ENCODE data around the gene GRID1.

GRID1 gene

DNA sequence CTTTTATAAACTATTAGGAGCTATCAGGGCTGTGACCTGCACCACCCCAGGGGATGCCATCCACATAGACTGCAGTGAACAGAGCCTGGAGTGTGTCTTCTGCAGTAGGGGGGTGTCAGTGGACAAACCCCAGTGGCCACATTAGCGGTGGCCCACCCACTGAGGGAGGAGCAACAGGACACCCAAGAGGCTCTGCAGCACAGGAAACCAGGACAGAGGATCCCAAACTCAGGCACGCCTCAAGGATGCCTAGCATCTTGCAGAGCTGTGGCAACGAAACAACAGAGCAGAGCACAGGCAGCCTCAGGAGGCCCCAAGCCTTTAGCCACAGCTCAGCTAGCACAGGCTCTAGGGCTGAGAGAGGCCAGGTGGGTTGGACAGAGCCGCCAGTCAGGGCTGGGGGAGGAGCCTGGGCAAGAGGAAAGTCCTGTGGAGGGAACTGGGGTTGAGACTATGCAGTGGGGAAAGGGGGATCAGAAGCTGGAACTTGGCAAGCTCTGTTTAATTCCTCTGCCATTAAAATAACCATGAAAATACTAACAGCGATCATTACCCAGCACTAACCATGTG lies 53.8 kb downstream of the GRID1 start:
- no peak for DNase-seq (ENCODE audit: low spot score)

GRCh38 chr10:86311906-86312305 lies 54.7 kb downstream of the GRID1 start:
- no peak for DNase-seq (ENCODE audit: low spot score)

DNA sequence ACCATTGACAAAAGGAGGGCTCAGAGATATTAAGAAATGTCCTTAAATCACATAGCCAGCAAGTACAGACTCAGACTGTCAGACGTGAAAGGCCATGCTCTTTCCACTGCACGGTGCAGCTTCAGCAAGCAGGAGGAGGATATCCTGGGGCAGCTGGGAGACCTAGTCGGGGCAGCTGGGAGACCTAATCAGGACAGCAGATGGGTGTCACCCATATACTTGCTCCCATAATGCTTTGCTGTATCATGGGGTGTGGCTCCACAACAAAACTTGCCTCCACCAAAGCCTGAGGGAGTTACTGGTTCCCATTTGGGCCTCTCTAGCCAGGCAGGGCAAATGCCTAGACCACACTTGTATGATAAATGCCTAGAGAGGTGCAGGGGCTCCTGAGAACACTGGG lies 55.4 kb downstream of the GRID1 start:
- DNase-seq (ENCODE audit: low spot score): no peak

DNA sequence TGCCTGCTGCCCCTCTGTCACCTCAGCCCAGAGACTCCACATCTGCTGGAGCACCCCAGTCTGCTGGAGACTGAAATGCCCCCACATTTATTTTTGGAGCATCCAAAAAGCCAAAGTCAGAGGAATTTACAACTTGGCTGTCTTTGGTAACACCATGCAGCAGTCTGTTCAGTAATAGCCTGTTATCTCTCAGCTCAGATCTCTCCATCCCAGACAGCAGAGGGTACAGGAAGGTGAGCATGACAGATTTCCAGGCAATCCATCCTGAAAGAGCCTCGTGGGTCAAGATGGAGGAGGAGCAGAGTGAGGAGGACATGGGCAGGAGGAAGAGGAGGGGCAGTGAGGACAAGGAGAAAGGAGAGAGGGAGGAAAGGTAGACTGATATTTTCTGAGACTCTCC lies 55.9 kb downstream of the GRID1 start:
- DNase-seq (ENCODE audit: low spot score): no peak

DNA sequence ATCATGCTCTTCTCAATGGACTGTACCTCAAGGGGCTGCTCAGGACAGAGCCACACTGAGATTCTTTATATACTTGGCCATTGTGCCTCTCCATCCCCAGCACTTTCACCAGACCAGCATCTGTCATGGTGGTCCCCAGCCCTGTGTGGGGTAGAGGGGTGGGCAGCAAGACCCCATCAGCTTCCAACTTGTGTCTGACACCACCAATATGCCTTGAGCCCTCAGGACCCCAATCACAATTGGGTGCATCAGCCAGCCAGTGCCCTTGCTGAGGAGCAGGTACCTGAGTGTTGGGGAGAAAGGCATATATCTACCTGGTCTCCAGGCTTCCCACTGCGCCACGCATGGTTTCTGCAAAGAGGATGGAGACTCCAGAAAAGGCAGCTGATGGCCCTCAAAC lies 56.3 kb downstream of the GRID1 start:
- DNase-seq (ENCODE audit: low spot score): no peak

DNA sequence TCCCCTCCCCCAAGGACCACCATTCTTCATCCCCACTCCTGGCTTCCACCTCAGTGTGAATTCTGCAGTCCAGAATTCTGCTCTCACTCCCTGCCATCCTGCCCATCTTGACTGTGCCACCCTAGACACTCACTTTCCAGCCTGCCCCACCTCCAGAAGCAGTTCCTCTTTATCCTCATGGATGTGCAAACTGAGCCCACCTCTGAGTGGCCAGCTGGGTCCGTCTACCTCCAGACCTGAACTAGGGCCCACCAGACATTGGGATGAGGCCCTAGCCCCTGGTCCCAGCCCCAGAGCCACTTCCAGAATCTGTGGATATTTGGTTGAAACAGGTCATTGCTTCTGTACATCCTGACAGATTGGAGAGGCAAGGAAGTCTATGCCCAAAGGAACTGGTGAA lies 58.5 kb downstream of the GRID1 start:
- no peak for DNase-seq (ENCODE audit: low spot score)

DNA sequence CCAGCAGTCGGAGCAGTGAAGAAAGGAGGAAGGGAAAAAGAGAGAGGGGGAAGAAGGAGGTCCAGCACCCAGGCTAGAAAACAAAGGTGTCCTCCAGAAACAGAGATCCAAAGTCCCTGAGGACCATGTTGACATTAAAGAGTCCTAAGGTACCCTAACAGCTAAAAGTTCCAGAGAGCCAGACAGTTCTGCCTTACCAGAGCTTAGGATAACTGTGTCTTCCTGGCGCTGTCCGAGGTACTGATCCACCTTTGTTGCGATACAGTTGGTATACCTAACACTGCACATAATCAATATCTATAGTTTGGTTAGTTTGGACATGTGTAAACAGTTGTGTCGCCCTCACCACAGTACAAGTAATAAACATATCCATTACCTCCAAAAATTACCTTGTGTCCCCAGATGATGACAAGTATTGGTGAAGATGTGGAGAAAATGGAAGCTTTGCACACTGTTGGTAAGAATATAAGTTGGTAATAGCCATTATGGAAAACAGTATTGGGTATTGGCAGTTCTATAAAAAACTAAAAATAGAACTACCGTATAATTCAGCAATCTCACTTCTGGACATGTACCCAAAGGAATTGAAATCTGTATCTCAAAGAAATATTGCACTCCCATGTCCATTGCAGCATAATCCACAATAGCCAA lies 59.8 kb downstream of the GRID1 start:
- peak; percentile 31 for DNase-seq (ENCODE audit: low spot score)

- no peak for DNase-seq (ENCODE audit: low spot score)
Observed at GRCh38 chr10:86305521-86305920, 61.1 kb downstream of the GRID1 start.

DNA sequence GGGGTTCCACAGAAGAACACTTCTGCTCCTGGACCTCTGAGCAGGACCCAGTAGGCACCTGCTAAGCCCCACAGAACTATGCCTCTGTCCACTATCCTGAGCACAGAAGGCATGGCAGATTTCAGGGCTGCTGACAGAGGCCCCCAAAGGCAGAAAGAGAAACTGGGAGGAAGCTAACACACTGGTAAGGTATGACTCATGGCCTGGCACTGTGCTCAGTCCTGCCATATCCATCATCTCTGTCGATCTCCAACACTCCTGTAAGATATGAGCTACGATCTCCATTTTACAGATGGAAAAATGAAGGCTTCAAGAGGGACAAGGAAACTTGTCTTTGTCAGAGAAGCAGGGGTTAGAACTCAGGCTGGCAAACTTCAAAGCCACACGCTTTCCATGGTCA lies 62.2 kb downstream of the GRID1 start:
- no peak for DNase-seq (ENCODE audit: low spot score)

GRCh38 chr10:86303626-86304025 lies 63.0 kb downstream of the GRID1 start:
- no peak for DNase-seq (ENCODE audit: low spot score)

- no peak for DNase-seq (ENCODE audit: low spot score)
Observed at GRCh38 chr10:86301971-86302370, 64.6 kb downstream of the GRID1 start.

DNA sequence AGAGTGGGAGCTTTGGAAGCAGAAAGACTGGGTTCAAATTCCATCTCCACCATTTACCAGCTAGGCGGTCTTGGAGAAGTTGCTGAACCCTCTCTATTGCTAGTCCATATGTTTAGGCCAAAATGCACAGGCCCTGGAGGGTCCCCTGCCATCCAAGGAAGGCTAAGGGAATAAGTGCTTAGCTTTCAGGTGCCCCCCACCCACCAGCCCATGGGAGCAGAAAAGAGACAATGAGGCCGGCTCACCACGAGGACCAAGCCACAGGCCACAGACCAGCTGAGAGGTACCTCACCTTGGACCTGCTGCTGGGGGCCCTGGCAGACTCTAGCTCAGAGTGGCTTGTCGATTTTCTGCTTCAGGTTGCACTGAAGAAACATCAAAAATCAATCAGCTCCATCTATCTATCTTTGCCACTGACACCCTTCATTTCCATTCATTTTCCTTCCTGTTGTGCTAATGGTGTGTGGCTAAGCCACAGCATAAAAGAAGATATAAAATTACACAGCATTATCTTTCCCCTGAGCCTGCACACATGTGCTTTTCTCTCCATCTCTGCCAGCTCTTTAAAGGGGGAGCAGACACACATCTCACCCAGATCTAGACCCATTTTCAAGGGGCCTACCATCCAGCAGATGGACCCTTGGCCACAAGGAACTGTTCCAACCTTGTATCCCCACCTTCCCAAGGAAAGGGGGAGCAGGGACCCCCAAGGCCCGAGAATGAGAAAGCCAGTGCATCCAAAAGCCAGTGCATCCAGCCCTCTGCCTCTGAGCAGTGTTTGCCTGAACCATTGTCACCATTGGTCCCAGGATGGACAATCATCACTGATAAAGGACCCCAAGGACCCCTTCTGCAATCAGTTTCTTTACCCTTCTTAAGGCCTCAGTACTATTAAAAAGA lies 65.4 kb downstream of the GRID1 start:
- no peak for DNase-seq (ENCODE audit: low spot score)

DNA sequence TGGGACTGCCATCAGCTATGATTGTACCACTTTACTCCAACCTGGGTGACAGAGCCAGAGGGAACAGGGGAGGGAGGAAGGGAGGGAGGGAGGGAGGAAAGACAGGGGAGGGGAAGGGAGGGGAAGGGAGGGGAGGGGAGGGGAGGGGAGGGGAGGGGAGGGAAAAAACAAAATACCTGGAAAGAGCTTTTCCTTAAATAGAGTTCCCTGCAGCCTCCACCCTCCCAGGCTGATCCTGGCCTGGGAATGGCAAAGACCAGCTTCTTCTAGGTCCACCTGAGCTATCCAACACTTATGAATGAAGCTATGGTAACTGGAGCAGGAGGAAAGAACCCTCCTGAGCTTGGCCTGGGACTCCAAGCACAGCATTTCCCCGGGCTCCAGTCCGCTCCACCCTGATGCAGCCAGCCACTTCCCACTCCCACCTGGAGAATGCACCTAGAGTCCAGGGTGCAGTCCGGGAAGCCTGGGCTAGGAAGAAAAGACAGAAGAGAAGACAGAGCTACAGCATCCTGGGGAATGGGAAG lies 66.1 kb downstream of the GRID1 start:
- no peak for DNase-seq (ENCODE audit: low spot score)

DNA sequence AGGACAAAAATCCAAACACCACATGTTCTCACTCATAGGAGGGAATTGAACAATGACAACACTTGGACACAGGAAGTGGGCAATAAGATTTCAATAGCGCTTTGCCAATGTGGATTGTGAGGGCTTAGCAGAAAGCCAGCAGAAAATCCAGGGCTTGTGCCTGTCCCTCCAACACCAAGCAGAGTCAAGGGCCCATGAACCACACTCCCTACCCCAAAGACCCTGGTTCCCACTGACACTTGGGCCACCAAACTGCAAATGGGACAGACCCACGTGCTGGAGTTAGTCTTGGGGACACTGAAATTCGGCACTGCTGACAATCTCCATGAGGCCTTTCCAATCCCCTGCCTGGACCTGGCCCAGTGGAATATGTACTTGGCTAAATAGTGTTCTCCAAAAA lies 67.0 kb downstream of the GRID1 start:
- no peak for DNase-seq (ENCODE audit: low spot score)

DNA sequence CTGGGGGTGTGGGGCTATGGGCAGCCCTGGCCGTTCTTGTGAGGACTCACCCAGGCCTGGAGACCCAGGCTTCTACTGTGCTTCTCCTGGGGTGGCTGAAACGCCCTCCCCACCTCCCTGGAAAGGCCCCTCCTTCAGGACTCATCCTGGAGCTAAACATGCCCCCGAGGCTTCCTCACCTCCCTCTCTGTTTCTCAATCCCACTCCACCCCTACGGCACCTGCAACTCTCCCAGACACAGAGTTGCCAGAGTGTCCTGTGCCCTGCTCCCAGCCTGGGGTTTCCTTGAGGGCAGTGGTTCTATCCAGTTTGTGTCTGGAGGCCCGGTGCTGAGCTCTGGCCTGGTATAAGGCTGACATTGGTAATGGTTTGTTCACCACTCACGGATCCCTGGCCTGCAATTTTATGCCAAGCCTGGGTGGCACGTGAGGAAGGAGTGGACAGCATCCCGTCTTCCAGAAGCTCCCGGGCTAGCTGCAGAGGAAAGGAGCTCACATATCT lies 68.0 kb downstream of the GRID1 start:
- no peak for DNase-seq (ENCODE audit: low spot score)

DNA sequence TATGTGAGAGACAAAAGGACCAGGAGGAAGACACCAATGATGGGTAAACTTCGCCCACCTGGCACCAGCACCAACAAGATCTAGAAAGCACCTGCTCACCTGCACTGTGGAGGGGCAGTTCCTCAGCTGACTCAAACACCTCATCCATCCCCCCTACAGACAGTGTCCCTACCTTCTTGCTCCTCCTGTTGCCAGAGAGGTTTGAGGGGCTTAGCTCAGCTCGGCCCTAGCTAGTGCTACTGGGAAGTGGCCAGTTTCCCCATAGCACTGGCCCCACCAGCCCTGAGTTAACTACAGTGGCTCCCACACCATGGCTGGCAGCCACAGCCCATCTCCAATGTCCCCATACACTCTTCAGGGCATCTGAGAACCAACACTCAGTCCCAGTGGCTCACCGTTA lies 70.8 kb downstream of the GRID1 start:
- DNase-seq (ENCODE audit: low spot score): no peak

- DNase-seq (ENCODE audit: low spot score): no peak
Observed at GRCh38 chr10:86295351-86295750, 71.2 kb downstream of the GRID1 start.

- DNase-seq (ENCODE audit: low spot score): no peak
Observed at GRCh38 chr10:86294346-86295265, 72.0 kb downstream of the GRID1 start.

DNA sequence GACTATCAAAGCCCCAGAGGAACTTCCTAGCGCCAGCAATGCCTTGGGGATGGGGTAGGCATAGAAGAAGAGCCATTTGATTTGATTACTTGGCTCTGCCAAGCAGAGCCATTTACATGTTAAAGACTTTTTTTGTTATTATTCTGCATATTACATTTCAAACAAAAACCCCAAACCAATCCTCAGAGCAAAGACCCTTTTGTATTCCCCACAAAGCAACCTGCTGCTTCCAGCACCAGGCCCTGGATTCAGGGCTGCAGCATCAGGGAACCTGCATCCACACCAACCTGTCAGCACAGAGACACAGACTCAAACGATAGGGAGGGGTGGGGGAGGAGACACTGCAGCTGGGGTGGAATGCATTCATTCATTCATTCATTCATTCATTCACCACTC lies 73.2 kb downstream of the GRID1 start:
- DNase-seq (ENCODE audit: low spot score): no peak

DNA sequence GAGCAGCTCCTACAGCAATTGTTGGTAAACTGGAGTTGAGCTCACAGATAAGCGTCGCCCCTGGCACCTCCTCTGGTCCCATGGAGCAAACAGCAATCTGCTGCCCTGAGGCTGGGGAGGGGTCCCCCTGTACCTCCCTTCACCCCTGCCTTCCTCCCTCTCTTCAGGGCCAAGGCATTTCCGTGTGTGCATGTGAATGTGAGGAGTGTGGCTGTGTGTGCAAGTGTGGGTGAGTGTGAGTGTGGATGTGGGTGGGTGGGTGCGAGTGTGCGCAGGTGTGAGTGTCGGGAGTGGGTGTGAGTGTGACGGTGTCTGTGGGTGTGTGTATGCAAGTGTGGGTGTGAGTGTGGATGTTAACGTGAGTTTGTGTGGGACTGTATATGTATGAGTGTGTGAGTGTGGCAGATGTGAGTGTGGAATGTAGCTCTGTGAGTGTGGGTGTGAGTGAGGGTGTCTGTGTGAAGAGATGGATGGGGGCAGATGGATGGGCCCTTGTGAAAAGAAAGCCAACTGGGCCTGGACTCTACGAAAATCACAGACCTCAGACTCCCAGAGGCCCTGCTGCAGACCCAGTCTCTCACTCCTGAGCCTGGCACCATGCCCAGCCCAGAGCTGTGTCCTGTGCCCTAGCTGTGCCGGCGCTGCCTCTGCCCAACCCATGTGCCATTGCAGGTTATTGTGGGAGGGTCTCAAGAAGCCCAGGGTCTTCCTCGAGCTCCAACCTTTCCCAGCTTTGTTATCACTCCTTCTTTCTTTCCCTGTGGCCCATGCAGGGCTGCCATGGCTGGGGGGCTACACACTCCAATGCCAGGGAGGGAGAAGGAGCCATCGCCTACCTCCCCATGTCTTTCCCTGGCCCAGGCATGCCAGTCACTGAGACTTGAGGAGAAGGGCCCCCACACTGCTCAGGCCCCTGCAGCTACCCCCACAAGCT lies 73.9 kb downstream of the GRID1 start:
- DNase-seq (ENCODE audit: low spot score): no peak

Data from HuH-7.5 (cell line).